ENCODE results near the gene PDLIM5.
"Not testable (repeated sequence)": the region's sequence is repeated elsewhere in the genome, so short reads cannot be mapped to it uniquely, and the experiment has no call there.

PDLIM5 gene

GRCh38 chr4:94466371-94466770, 14.6 kb downstream of the PDLIM5 start:
- DNase-seq = no peak

DNA sequence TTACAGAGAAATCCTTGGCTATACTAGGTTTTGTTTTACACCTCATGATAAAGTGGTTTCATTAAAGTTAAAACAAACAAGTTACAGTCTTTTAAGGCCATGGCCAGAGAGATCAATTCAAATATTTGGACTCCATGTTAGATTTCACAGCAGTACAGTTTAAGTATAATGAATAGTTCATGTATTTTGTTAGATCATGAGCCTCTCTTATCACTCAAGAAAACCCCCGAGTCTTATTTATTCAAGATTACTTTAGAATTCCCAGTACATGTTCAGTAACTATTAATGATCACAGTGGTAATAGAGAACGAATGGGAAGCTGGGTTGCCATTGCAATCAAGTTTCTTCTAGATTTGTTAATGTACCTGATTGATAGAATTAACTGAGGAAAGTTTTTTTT, 15.2 kb downstream of the PDLIM5 start:
- no peak for DNase-seq

DNA sequence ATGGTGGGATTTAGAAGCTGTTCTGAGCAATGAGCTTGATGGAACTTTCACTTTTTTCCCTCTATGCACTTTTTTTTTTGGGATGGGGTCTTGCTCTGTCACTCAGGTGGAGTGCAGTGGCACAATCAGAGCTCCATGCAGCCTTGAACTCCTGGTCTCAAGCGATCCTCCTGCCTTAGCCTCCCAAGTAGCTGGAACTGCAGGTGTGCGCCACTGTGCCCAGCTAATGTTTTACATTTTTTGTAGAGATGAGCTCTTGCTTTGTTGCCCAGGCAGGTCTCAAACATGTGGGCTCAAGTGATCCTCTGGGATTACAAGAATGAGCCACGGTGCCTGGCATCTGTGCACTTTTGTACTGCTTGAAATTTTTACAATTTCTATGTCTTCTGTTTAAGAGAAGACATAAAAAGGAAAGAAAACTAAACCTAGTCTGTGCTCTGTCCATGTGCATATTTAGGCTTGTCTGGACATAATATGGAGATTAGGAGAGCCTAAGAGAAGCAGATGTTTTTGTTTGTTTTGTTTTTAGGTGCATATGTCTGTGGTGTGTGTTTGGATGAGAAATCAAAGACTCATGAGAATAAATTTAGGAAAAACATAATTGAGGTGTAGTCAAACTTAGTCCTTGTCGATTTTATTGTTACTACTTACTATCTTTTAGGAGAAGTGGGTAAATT, 16.5 kb downstream of the PDLIM5 start:
- no peak for DNase-seq

DNA sequence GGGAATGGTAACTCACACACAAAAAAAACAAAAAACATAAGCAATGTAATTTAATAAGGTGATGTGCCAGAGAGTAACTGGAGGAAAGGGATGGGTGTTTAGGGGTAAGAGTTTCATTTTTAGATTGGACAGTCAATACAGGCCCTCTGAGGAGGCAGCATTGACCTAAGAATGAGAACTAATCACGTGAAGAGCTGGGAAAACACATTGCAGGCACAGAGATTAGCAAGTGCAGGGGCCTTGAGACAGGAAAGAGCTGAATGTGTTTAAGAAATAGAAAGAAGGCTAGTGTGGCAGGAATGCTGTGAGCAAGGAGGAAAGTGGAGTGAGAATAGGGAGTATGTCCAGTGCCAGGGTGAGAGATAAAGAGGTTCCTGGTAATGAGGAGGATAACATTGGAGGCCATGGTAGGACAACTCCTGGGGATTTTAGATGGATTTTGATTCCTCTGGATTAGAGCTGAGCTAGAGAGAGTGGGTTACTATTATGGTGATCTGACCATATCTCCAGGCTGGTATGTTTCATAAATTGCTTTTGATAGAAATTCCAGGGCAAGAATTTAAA, 17.6 kb downstream of the PDLIM5 start:
- DNase-seq = no peak

DNA sequence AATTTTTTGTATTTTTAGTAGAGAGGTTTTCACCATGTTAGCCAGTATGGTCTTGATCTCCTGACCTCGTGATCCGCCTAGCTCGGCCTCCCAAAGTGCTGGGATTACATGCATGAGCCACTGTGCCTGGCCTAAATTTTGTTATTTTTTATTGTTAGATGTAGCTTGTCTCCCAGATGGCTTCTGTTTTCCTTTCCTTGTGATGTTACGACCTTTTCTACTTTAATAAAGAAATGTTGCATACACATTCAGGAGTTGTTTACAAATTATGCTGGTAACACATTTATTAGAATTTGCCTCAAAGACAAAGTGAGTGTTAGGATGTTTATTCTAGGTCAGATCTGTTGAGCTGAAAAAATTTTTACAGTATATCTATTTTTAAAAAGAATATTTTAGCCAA, 18.4 kb downstream of the PDLIM5 start:
- DNase-seq = no peak

GRCh38 chr4:94470782-94471181, 19.0 kb downstream of the PDLIM5 start:
- DNase-seq = not testable (repeated sequence)

DNA sequence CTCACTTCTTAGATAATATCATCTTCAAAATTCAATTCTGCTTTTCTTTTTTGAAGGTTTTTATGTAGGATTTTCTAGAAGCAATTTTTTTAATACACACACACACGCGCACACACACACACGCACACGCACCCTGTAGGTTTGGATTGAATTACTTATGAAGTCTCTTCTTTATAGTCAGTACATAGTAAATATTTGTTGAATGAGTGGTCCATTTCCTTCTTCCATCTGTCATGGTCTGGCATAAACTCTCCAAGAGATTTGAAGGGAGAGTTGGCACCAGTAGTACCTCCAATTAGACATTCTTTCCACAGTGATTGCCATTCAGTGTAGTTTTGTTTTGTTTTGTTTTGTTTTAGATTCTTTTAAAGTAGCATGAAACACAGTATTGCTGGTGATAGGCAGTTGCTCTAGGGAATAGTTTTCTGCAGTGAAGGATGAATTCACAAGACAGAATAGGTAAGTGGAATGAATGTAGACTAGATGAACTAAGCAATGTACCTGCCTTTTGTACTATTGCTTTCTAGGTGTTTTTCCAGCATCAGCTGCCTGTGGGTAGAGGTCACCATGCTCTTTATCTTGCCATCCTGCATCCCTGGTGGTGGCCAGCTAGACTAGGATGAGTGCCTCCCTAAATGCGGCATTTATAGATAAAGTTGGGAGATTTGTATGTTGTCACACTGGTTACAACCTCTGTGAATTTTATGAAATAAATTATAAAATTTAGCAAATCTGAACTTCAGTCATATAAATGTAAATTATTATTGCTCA, 20.5 kb downstream of the PDLIM5 start:
- DNase-seq = peak; percentile 59 to 83

- DNase-seq = no peak
These were observed 23.3 kb downstream of the PDLIM5 start for GRCh38 chr4:94475050-94475449.

DNA sequence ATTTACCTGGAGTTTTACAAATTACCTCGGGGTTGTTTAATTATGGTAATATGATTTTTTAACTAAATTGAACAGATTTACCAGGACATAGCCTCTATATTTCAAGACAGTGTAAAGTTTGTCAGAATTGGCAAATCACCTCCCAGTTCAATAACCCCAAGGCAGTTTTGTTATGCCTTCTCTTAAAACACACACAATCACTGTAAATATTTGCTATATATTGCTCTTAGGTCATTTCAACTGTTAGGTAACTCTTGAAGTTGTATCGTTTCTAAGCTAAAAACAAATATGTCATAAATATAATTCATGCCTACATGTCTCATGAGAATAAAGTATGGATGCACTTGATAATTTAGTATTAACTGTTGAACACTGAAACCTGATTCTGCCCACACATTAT, 24.1 kb downstream of the PDLIM5 start:
- DNase-seq = no peak

- DNase-seq = no peak
These were observed 25.5 kb downstream of the PDLIM5 start for GRCh38 chr4:94477227-94477626.

DNA sequence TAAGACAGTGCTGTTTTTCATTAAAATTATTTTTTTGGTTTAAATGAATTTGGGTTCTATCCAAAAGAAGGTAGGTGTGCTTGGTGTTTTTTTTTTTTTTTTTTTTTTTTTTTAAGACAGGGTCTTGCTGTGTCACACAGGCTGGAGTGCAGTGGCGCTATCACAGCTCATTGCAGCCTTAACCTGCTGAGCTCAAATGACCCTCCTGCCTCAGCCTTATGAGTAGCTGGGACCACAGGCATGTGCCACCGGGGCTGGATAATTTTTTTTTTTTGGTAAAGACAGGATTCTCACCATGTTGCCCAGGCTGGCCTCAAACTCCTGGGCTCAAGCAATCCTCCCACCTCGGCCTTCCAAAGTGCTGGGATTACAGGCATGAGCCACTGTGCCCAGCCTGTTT, 27.1 kb downstream of the PDLIM5 start:
- not testable (repeated sequence) for DNase-seq

GRCh38 chr4:94479358-94480141, 27.8 kb downstream of the PDLIM5 start:
- DNase-seq = no peak

GRCh38 chr4:94480362-94480951, 28.7 kb downstream of the PDLIM5 start:
- no peak for DNase-seq

DNA sequence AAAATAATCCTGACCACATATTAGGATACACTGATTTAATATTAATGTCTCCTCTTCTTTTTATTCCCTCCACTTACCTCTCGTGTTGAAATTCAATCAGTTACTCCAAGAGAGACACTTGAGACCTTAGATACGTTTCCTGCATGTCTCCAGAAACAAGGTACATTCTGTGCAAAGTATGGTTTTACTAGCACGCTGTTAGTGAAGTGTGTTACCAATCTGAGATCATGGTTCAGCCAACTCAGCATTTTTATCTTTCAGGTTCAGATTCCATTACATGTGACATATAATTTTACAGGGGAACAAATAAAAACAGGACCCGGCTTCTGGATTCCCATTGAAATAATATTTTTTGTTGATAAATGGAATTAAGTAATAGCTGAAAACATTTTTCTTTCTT, 32.2 kb downstream of the PDLIM5 start:
- DNase-seq = no peak

GRCh38 chr4:94484818-94485217, 33.1 kb downstream of the PDLIM5 start:
- DNase-seq = no peak

DNA sequence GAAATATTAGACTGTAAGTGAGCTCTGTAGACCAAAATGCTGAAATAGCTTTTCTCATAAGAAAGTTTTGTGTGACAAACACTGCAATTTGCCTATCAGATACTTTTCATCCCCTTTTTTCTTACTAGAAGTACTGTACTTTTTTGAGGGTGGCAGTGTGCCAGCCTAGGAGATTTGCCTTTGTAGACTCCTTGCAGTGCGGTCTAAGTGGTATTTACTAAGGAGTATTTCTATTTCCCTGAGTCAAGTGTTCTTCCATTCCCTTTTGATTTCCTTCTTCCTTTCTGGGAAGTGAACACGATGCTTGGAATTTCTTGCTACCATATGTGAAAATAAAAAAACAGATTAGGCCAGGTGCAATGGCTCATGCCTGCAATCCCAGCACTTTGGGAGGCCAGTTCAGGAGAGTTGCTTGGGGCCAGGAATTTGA, 34.6 kb downstream of the PDLIM5 start:
- DNase-seq = peak in 1 of 2 experiments; percentile 11

DNA sequence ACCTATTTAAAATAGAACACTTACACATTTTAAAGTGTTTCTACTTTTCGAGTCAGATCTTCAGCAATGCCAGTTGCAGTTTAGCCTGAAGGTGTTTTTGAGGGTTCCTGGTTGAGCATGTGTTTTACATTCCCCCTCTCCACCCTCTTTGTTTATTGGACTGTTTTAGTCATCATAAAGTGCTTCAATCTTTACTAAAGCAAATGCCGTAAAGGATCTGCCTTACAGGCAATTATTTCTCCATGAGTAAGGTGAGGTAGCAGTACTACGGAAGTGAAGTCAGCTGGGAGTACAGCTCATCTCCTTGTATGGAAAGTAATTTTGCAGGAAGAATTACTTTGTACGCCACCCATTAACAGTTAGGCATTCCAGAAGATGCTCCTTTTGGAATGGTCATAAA, 36.9 kb downstream of the PDLIM5 start:
- DNase-seq = no peak

DNA sequence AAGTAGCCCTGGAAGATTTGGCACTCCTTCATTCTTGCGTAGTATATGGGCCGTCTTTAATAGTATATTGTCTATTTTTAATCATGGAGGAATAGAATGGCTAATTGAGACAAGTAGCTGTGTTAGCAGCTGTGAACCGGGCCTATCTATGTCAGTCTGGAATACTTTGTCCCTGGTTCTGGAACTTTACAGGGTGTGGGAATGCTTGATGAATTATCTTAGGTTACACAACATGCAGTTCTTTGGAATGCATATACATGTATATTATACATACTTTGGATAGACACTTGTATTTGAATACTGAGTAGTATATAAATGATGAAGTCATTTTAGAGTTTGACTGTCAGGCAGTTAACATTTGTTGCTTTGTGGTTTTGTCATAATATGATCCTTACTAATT, 37.4 kb downstream of the PDLIM5 start:
- no peak for DNase-seq

DNA sequence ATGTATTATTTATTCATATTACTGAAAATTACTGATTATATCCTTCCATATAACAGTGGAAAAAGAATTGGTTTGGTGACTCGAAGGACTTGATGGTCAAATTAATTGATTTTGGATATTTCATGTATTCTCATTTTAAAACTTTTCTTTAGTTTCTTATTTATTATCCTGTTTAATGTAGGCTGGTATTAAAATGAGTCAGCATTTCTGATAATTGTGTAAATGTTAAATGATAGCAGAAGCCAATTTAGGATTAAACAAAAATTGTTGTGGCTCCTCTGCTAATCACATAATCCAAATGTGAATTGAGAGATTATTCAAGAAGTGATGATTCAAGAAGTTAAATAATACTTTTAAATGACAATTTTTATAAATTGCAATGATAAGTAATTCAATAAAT, 38.7 kb downstream of the PDLIM5 start:
- no peak for DNase-seq

- no peak for DNase-seq
These were observed 39.6 kb downstream of the PDLIM5 start for GRCh38 chr4:94491322-94491721.

DNA sequence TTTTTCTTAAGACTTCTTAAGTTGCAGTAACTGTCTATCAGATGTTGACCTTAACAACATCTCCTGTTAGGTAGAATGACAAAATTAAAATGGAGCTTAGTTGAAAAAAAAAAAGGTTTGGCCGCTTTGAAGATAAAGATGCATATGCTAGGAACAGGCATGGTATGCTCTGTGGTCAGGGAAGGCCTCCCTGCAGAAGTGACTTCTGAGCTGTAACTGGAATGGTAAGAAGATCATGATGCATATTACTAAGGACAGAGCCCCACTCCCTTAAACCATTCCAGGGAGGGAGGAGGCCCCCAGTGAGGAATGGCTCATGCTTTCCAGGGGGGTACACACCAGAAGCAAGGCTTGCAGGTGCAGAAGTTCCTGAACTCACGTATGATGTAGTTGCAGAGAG, 43.7 kb downstream of the PDLIM5 start:
- no peak for DNase-seq

DNA sequence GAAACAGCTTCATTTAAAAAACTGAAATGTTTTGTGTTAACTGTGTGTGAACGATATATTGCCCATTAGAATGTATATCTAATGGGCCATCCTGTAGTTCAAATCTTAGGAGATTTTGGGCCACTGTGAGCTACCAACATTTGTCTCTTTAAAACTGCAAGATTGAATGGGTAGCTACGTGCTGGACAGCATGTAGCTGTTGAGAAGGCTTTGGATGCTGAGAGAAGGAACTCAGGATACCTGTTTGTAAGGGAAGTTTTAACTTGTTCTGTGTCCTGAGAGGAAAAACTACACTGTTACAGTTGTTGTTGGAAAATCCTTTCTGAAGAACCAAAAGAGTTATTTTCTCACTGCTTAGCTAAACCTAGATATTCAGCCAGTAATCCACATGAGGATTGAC, 45.9 kb downstream of the PDLIM5 start:
- no peak for DNase-seq

DNA sequence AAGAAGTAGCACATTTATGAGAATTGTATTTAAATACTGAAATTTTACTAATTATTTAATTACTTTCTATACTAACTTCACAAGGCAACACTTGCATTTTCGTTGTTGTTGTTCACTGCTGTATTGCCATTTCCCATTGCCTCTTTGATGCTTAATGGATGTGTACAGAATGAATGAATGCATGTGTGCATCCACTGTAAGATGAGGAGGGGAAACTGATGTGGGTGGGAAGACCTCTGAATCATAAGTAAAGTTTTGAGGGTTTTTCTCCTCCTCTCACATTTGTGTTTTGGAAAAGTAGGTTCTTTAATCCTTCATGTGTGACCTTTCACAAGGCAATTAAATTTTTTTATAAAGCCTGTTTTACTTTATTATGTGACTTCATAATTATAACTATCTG, 46.8 kb downstream of the PDLIM5 start:
- no peak for DNase-seq
